Measurements from ENCODE around the gene CEACAM3. TPM values are rescaled to one million over a fixed set of nuclear protein-coding genes. Genes with fewer than 3 reads are reported as not detected.

Gene CEACAM3
- total and polyA plus RNA-seq, 2 of the 8 experiments (the other 6 are each of a cell fraction or from before 2014, with no cell fraction given): not detected

GRCh38 chr19:41793414-41793727 lies 3.0 kb upstream of the CEACAM3 start:
- H3K27ac ChIP-seq (ENCODE audit: low read depth, low read length): no peak overlapping the region
- no peak overlapping the region for H4K91ac ChIP-seq (replicated peaks; ENCODE audit: insufficient read length, low read length)
- no peak overlapping the region for H2BK20ac ChIP-seq (ENCODE audit: low read length)
- H3K23ac ChIP-seq (ENCODE audit: insufficient read length): no peak overlapping the region
- H2BK120ac ChIP-seq (replicated peaks; ENCODE audit: low read depth, low read length): no peak overlapping the region
- no peak overlapping the region for H3K14ac ChIP-seq (ENCODE audit: insufficient read length)
- no peaks in the 10 kb centered on the region for H4K20me1 ChIP-seq (replicated peaks in 1 of 2; ENCODE audit: control insufficient read depth in 1 of 2, insufficient read depth in 2 of 2, low read length in 2 of 2)
- no peak overlapping the region for H2AK5ac ChIP-seq (ENCODE audit: low read depth, low read length)
- no peaks in the 10 kb centered on the region for H3K79me2 ChIP-seq (ENCODE audit: control insufficient read depth in 1 of 2, insufficient read depth in 2 of 2, low read length in 2 of 2)
- no peak overlapping the region for H3K4me2 ChIP-seq (ENCODE audit: insufficient read depth in 1 of 2, low read depth in 2 of 2, low read length in 2 of 2)
- H3K27me3 ChIP-seq (replicated peaks in 1 of 4; ENCODE audit: control insufficient read depth in 3 of 4, extremely low read depth in 1 of 4, insufficient read depth in 3 of 4, low read length in 3 of 4): no peaks in the 10 kb centered on the region; a peak in 1 of 7 replicates
- no peaks in the 10 kb centered on the region for H3K36me3 ChIP-seq (ENCODE audit: control insufficient read depth in 2 of 4, insufficient read depth in 4 of 4, low read length in 3 of 4)
- no peak overlapping the region for H2BK15ac ChIP-seq (ENCODE audit: low read length)
- H3K18ac ChIP-seq (ENCODE audit: extremely low read depth, low read length): no peak overlapping the region
- H3K9me3 ChIP-seq (ENCODE audit: insufficient read depth in 2 of 2, low read depth in 1 of 2, low read length in 1 of 2): peaks cover 0 to 41% of the 10 kb centered on the region in 2 experiments; a peak in 2 of 4 replicates
- H4K5ac ChIP-seq (ENCODE audit: insufficient read length, low read depth, low read length): no peak overlapping the region
- CTCF ChIA-PET (ENCODE audit: partially characterized antibody): interaction anchor here (0.7 to 2.3 kb wide), 11 partner anchors 9 to 1008 kb away, joined by 3 to 12 read pairs (median 6); no protein-coding TSS in a partner anchor
- H2BK12ac ChIP-seq (ENCODE audit: low read depth, low read length): no peak overlapping the region
- 48% methylated on average over 1 of the region's 1 CpG; no CpG with 5 or more reads in 1 of the 2 experiments for WGBS, 2 experiments (ENCODE audit: extremely low coverage in 1 of 2, insufficient coverage in 1 of 2, insufficient read length in 1 of 2, insufficient replicate concordance in 2 of 2, low coverage in 1 of 2, low lambda C conversion rate in 2 of 2, missing lambda C conversion rate in 1 of 2)
- no peak overlapping the region for H3K4me3 ChIP-seq (ENCODE audit: extremely low read depth in 1 of 4, insufficient read depth in 2 of 4, low read depth in 3 of 4, low read length in 4 of 4)
- no peaks in the 10 kb centered on the region for H3K79me1 ChIP-seq (ENCODE audit: low read depth, low read length)
- H2AFZ ChIP-seq (ENCODE audit: low read length): no peak overlapping the region
- H3K56ac ChIP-seq (replicated peaks; ENCODE audit: insufficient read length, low read depth, low read length): no peak overlapping the region
- H2BK5ac ChIP-seq (ENCODE audit: low read depth, low read length): no peak overlapping the region
- no peak overlapping the region for H4K8ac ChIP-seq (ENCODE audit: extremely low read depth, insufficient read depth, low read length)
- no peak overlapping the region for H3K4ac ChIP-seq (replicated peaks; ENCODE audit: insufficient read length, low read depth, low read length)
- TF ChIP-seq E2F6 (IDR thresholded peaks at IDR 0.05): no peak
- TF ChIP-seq EZH2 (IDR thresholded peaks at IDR 0.05; ENCODE audit: low read depth, low read length, severe bottlenecking): no peak
- TF ChIP-seq SUZ12 (IDR thresholded peaks at IDR 0.05; ENCODE audit: low read length): no peak
- TF ChIP-seq ZNF274 (IDR thresholded peaks at IDR 0.05; ENCODE audit: borderline replicate concordance, extremely low read depth, low read length): no peak
- no peak for TF ChIP-seq NANOG (IDR thresholded peaks at IDR 0.05; ENCODE audit: insufficient read depth, low read depth, low read length, poor library complexity, severe bottlenecking)
- TF ChIP-seq ASH2L (IDR thresholded peaks at IDR 0.05; ENCODE audit: low read length): no peak
- no peak for TF ChIP-seq BCL11A (IDR thresholded peaks at IDR 0.05; ENCODE audit: low read depth in 2 of 2, low read length in 2 of 2)
- TF ChIP-seq POU5F1 (IDR thresholded peaks at IDR 0.05; ENCODE audit: low read depth, low read length): no peak
- TF ChIP-seq ATF3 (IDR thresholded peaks at IDR 0.05; ENCODE audit: insufficient read depth, low read depth, low read length): no peak
- no peak for TF ChIP-seq EGR1 (IDR thresholded peaks at IDR 0.05; ENCODE audit: borderline replicate concordance, low read depth, low read length)
- TF ChIP-seq CREB1 (IDR thresholded peaks at IDR 0.05): no peak
- no peak for TF ChIP-seq MAFK (IDR thresholded peaks at IDR 0.05; ENCODE audit: low read depth, low read length)
- TF ChIP-seq KDM1A (IDR thresholded peaks at IDR 0.05; ENCODE audit: borderline replicate concordance, low read length): no peak
- no peak for TF ChIP-seq CTBP2 (IDR thresholded peaks at IDR 0.05; ENCODE audit: borderline replicate concordance, insufficient read depth, insufficient read length, low read length)
- DNase-seq (ENCODE audit: low read depth in 1 of 2, low spot score in 2 of 2) (no peak), FAIRE-seq (no peak)
- H3K23me2 ChIP-seq (ENCODE audit: low read depth, low read length): no peaks in the 10 kb centered on the region
- no peak overlapping the region for H3K9ac ChIP-seq (replicated peaks in 1 of 4; ENCODE audit: extremely low read depth in 1 of 4, low read depth in 3 of 4, low read length in 3 of 4)
- POLR2A ChIA-PET (ENCODE audit: partially characterized antibody): no interaction called here
- H3K4me1 ChIP-seq (replicated peaks in 1 of 4; ENCODE audit: control insufficient read depth in 3 of 4, insufficient read depth in 4 of 4, low read length in 3 of 4): no peaks in the 10 kb centered on the region

Measured in H1 (cell line).